ENCODE measurements around the gene ECEL1.

Gene ECEL1

GRCh38 chr2:232497348-232497747, 9.7 kb upstream of the ECEL1 start:
- DNase-seq, result no peak

GRCh38 chr2:232496501-232497270, 9.1 kb upstream of the ECEL1 start:
- DNase-seq, result no peak

GRCh38 chr2:232495292-232495691, 7.7 kb upstream of the ECEL1 start:
- no peak for DNase-seq

- DNase-seq, result no peak
Observed at GRCh38 chr2:232494542-232494941, 6.9 kb upstream of the ECEL1 start.

GRCh38 chr2:232493701-232494474, 6.3 kb upstream of the ECEL1 start:
- no peak for DNase-seq

GRCh38 chr2:232492963-232493700, 5.5 kb upstream of the ECEL1 start:
- no peak for DNase-seq

GRCh38 chr2:232492236-232492848, 4.7 kb upstream of the ECEL1 start:
- DNase-seq, result peak; percentile 40

GRCh38 chr2:232491139-232491780, 3.6 kb upstream of the ECEL1 start:
- peak; percentile 22 for DNase-seq

GRCh38 chr2:232490221-232491138, 2.8 kb upstream of the ECEL1 start:
- DNase-seq, result no peak

GRCh38 chr2:232489516-232490220, 2.0 kb upstream of the ECEL1 start:
- DNase-seq, result no peak

GRCh38 chr2:232488721-232489300, 1.2 kb upstream of the ECEL1 start:
- DNase-seq, result no peak

- DNase-seq, result no peak
Observed at GRCh38 chr2:232488097-232488711, 570 bp upstream of the ECEL1 start.

GRCh38 chr2:232486558-232487384, 863 bp downstream of the ECEL1 start:
- no peak for DNase-seq

GRCh38 chr2:232485757-232486557, 1.7 kb downstream of the ECEL1 start:
- no peak for DNase-seq

GRCh38 chr2:232485348-232485756, 2.3 kb downstream of the ECEL1 start:
- no peak for DNase-seq

GRCh38 chr2:232484628-232485347, 2.8 kb downstream of the ECEL1 start:
- no peak for DNase-seq

GRCh38 chr2:232483923-232484627, 3.6 kb downstream of the ECEL1 start:
- DNase-seq, result no peak

Measured in DMS79 treated with DMSO at 0.1 percent for 48 hours (cell line).